Muscle layer of colon (tissue), 2 donors: ENCODE data around the gene TIMP3.

Experiments
- H3K27ac ChIP-seq: one replicate; pipeline ENCODE4 v1.7.0; 2013; ENCODE audit warnings: low read depth, mild to moderate bottlenecking, low read length, moderate library complexity
- H3K27me3 ChIP-seq, 2 donors: one replicate each; pipeline ENCODE4 v1.7.0; 2013; ENCODE audit warnings: low read length in 2 of 2, mild to moderate bottlenecking in 2 of 2; ENCODE audit not compliant: insufficient read depth in 2 of 2, control insufficient read depth in 1 of 2
- H3K36me3 ChIP-seq: one replicate; pipeline ENCODE4 v1.7.0; 2013; ENCODE audit warnings: mild to moderate bottlenecking, low read length; ENCODE audit not compliant: insufficient read depth
- H3K4me1 ChIP-seq: one replicate; pipeline ENCODE4 v1.7.0; 2013; ENCODE audit warnings: mild to moderate bottlenecking, low read length; ENCODE audit not compliant: insufficient read depth
- H3K4me3 ChIP-seq, 2 donors: one replicate each; pipeline ENCODE4 v1.7.0; 2013; ENCODE audit warnings: low read length in 2 of 2, low read depth in 1 of 2, mild to moderate bottlenecking in 1 of 2, moderate library complexity in 1 of 2
- H3K9ac ChIP-seq: one replicate; pipeline ENCODE4 v1.7.0; 2013; ENCODE audit warnings: low read length
- H3K9me3 ChIP-seq: one replicate; pipeline ENCODE4 v1.7.0; 2013; ENCODE audit warnings: mild to moderate bottlenecking, low read length
- donor health status: abdominal sarcoma.
- donor health status: Adenocarcinoma of cecum.

Gene TIMP3

DNA sequence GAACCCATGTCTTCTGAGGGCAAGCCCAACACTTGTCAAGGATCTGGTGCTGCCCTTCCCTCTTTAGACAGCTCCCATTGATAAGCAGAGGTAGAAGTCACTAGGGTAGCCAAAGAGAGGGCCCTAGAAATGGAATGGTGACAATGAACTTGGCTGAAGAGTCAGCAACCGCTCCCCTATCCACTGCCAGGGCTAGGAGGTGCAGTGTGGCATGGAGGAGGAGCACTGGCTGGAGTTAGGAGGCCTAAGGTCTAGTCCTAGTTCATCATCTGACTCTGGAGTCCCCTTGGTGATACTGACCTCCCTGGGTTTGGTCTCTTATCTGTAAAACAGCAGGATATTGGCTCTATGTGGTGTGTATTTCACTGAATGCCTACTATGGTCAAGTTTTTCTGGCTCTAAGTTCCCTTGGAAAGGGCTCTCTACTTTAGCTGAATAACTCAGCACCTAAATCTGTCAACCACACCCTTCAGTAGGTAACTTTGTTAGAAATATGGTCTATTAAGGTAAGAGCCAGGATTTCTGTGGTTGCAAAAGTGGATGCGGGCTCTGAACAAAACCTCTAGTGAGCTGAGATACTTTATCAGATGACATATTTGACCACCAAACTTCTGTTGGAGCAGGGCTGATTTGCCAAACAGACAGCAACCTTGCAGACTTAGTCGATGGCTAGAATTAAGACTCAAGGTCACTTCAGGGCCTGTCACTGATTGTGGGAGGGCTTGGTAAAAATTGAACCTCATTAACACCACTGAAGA, 10.5 kb downstream of the TIMP3 start:
- Histone ChIP-seq H3K4me1 (peaks cover 81% of the 10 kb centered on the region), H3K36me3 (peaks cover 11% of the 10 kb centered on the region), H3K27me3 (no peaks in the 10 kb centered on the region), H3K9me3 (no peaks in the 10 kb centered on the region), H3K4me3 (no peak overlapping the region), H3K9ac (no peak overlapping the region), H3K27ac (no peak overlapping the region)

- Histone ChIP-seq H3K9ac (no peak overlapping the region), H3K4me1 (peaks cover 77% of the 10 kb centered on the region), H3K36me3 (no peaks in the 10 kb centered on the region), H3K9me3 (no peaks in the 10 kb centered on the region), H3K27ac (no peak overlapping the region), H3K4me3 (no peak overlapping the region), H3K27me3 (no peaks in the 10 kb centered on the region)
These were observed 12.9 kb downstream of the TIMP3 start for GRCh38 chr22:32814285-32814860.

DNA sequence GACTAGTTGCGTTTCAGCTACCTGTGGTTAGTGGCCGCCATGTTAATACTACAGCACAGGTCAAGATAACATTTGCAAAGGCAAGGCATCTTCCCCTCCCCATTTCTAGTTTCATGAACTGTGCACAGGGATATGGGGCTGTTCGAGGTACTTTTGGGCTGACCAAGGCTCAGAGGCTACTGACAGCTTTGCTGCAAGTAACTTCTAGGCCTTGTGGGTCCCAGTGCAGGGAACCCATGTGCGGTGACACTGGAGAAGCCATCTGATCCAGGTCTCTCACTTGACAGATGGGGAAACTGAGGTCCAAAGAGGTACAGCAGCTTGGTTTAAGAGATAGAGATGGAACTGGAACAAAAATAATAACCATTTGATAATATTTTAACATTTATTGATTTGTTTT, 13.6 kb downstream of the TIMP3 start:
- H3K27ac ChIP-seq = no peak overlapping the region
- H3K4me3 ChIP-seq = no peak overlapping the region
- no peaks in the 10 kb centered on the region for H3K9me3 ChIP-seq
- H3K4me1 ChIP-seq = peaks cover 77% of the 10 kb centered on the region
- no peak overlapping the region for H3K9ac ChIP-seq
- H3K36me3 ChIP-seq = no peaks in the 10 kb centered on the region
- H3K27me3 ChIP-seq = no peaks in the 10 kb centered on the region

DNA sequence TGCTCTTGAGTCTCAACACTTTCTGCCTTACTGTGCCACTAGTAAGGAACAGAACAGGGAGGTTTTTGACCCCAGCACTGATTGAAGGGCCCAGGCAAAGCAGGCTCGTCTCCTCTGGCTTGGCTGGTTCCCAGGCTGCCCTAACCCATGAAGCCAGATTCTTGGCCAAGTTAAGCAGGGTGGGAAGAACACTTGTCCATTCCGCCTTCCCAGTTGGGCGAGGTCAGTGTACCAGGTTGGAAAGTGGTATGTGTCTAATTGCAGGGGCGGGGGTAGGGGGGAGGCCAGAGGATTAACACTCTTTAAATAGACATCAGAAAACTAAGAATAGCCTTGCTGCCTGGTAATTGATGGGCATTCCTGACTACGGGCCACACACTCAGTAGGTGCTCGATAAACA, 14.4 kb downstream of the TIMP3 start:
- Histone ChIP-seq H3K9me3 (no peaks in the 10 kb centered on the region), H3K4me1 (peaks cover 77% of the 10 kb centered on the region), H3K27me3 (no peaks in the 10 kb centered on the region), H3K9ac (no peak overlapping the region), H3K36me3 (peaks cover under 1% of the 10 kb centered on the region), H3K4me3 (no peak overlapping the region), H3K27ac (no peak overlapping the region)

GRCh38 chr22:32817137-32817730, 15.7 kb downstream of the TIMP3 start:
- H3K9me3 ChIP-seq = no peaks in the 10 kb centered on the region
- no peak overlapping the region for H3K9ac ChIP-seq
- peaks cover 70% of the 10 kb centered on the region for H3K4me1 ChIP-seq
- H3K27me3 ChIP-seq = no peaks in the 10 kb centered on the region
- H3K36me3 ChIP-seq = peaks cover 7% of the 10 kb centered on the region
- no peak overlapping the region for H3K4me3 ChIP-seq
- H3K27ac ChIP-seq = no peak overlapping the region

GRCh38 chr22:32818446-32819115, 17.1 kb downstream of the TIMP3 start:
- peaks cover 56% of the 10 kb centered on the region for H3K4me1 ChIP-seq
- H3K9ac ChIP-seq = no peak overlapping the region
- peaks cover 7% of the 10 kb centered on the region for H3K36me3 ChIP-seq
- no peaks in the 10 kb centered on the region for H3K9me3 ChIP-seq
- H3K27me3 ChIP-seq = no peaks in the 10 kb centered on the region
- no peak overlapping the region for H3K27ac ChIP-seq
- H3K4me3 ChIP-seq = no peak overlapping the region

- Histone ChIP-seq H3K36me3 (peaks cover 7% of the 10 kb centered on the region), H3K27me3 (no peaks in the 10 kb centered on the region), H3K9ac (no peak overlapping the region), H3K4me3 (no peak overlapping the region), H3K27ac (no peak overlapping the region), H3K9me3 (no peaks in the 10 kb centered on the region), H3K4me1 (peaks cover 53% of the 10 kb centered on the region)
These were observed 17.6 kb downstream of the TIMP3 start for GRCh38 chr22:32819120-32819519.

DNA sequence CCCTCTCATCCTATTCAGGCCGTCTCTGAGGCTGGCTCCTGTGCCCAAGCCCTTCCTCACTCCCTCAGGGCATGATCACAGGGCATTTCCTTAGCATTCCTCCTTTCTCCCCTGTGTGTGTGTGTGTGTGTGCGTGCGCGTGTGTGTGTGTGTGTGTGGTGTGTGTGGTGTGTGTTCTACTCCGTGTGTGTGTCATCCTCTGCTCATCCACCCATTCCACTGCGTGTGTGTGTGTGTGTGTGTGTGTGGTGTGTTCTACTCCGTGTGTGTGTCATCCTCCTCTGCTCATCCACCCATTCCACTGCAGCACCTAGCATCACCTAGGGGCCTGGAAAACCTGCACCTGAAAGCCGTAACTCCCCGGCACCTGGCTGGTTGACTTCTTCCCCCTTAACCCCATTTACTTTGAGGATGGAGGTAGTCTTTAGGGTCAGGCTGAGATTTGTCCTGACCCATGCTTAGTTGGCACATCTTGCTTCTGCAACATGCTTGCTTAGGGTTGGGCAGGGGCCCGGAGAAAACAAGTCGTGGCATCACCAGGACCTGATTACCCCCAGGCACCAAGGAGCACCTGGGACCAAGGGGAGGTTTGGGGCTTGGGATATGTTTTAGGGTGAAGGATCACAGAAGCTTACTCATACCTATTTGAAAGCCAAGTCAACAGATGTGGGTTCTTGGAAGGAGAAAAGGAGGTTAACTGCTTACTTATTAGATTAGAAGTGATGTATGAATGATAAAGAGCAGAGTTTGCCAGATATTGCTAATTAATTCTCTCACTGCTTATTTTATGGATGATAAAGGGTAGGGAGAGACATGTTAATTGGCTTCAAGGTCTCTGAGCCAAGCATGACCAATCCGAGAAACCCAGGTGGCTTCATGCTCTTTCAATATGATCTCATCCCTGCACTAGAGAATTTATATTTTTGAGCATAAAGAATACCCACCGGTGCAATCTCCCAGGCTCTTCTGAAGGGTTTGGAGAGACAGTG, 18.9 kb downstream of the TIMP3 start:
- Histone ChIP-seq H3K4me3 (no peak overlapping the region), H3K27ac (no peak overlapping the region), H3K9me3 (no peaks in the 10 kb centered on the region), H3K9ac (no peak overlapping the region), H3K27me3 (no peaks in the 10 kb centered on the region), H3K4me1 (peaks cover 56% of the 10 kb centered on the region), H3K36me3 (peaks cover 7% of the 10 kb centered on the region)

DNA sequence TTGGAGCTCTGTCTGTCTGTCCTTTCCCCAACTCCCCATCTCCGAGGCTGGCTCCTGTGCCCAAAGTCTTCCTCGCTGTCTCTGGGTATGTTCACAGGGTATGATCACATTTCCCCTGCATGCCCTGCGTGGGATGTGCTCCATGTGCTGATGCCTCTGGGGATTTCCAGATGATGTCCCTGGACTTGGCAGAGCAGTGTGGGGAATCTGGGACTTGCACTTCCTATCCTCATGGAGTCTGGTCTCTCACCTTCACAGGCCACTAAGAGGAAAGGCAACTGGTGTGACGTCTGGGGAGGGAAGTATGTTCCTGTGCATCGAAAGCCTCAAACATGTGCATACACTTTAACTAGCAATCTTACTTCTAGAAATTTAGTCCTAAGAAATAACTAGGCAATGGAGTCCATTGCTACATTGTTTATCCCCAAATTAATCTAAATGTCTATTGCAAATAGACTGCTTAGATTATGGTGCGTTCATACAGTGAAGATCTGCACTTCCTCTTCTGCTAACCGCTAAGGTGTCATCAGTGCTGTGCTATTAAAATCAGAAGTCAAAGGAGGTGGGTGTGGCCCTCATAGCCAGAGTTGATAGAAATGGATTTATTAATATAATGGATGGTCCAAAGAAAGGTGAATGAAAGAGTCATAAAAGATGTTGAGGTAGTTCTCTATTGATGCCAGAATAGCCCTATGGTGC, 20.8 kb downstream of the TIMP3 start:
- Histone ChIP-seq H3K9ac (no peak overlapping the region), H3K27me3 (no peaks in the 10 kb centered on the region), H3K27ac (no peak overlapping the region), H3K4me1 (peaks cover 58% of the 10 kb centered on the region), H3K4me3 (no peak overlapping the region), H3K9me3 (no peaks in the 10 kb centered on the region), H3K36me3 (peaks cover 7% of the 10 kb centered on the region)

DNA sequence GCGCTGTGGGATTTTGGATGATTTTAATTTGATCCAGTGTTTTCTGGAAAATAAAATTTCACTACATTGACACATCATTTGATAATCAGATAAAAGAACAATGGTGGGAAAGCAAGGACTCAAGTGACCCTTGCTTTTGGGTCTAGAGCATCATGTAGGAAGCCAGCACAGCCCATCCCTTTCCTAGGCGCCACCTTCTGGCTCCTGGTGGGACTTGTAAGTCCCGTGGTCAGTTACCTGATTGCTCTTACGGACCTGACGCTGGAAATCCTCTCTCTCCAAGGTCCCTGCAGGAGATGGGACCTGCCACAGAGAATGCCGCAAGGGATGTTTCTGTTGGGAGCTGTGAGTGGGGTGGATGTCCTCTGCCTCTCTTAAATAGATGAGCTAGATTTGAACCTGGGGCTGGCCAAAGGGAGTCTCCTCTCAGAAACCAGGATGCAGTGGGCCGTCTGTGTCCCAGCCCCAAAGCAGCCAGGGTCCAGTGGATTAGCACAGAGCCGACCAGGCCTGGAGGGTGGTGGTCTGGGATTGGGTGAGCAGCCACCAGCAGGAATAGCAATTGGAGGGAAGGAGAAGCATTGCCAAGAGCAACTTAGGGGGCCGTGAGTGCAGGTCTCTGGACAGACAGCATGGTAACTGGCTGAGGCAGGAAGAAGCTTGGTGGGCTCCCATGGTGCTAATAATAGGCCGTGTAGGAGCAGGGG, 21.7 kb downstream of the TIMP3 start:
- Histone ChIP-seq H3K36me3 (peaks cover 7% of the 10 kb centered on the region), H3K4me1 (peaks cover 60% of the 10 kb centered on the region), H3K27ac (no peak overlapping the region), H3K4me3 (no peak overlapping the region), H3K9me3 (no peaks in the 10 kb centered on the region), H3K9ac (no peak overlapping the region), H3K27me3 (no peaks in the 10 kb centered on the region)
